Measurements from ENCODE around the gene RPS16. TPM values are rescaled to one million over a fixed set of nuclear protein-coding genes. Genes with fewer than 3 reads are reported as not detected.

The RPS16 gene
- total and polyA plus RNA-seq, 2 of the 13 experiments (the other 11 are each of a cell fraction or from before 2014, with no cell fraction given): 488 to 2,583 TPM

- Histone ChIP-seq H2AFZ (ENCODE audit: low read length) (no peak overlapping the region), H3K4me2 (ENCODE audit: low read depth, low read length) (peak overlapping the region; percentile 85), H3K4me1 (ENCODE audit: insufficient read depth, low read length) (peaks cover 47% of the 10 kb centered on the region), H3K9me3 (ENCODE audit: low read length) (no peaks in the 10 kb centered on the region), H3K9ac (ENCODE audit: insufficient read depth, low read depth, low read length) (peak overlapping the region; percentile 93), H3K27me3 (ENCODE audit: control insufficient read depth in 1 of 2, insufficient read depth in 2 of 2, low read length in 2 of 2) (peaks cover 0 to 3% of the 10 kb centered on the region in 2 experiments; a peak in 2 of 5 replicates), H3K27ac (ENCODE audit: extremely low read length, insufficient read depth, low read length) (peak overlapping the region; percentile 91), H3K36me3 (replicated peaks in 1 of 2; ENCODE audit: control insufficient read depth in 1 of 2, insufficient read depth in 2 of 2, low read length in 2 of 2) (peaks cover 3 to 12% of the 10 kb centered on the region in 2 experiments; a peak in 3 of 5 replicates), H3K79me2 (ENCODE audit: insufficient read depth, low read length) (peaks cover 51% of the 10 kb centered on the region), H4K20me1 (ENCODE audit: insufficient read depth, low read length) (0 out of 2 replicates have a peak, but pooled peaks cover 3% of the 10 kb centered on the region), H3K4me3 (replicated peaks in 1 of 3; ENCODE audit: insufficient read depth in 1 of 3, low read depth in 2 of 3, low read length in 3 of 3) (peak overlapping the region; percentile 81 to 98 (median 94))
- ATAC-seq (no peak), FAIRE-seq (no peak), DNase-seq (ENCODE audit: low spot score) (no peak)
- in situ Hi-C loops (cut with HindIII; ENCODE audit: extremely low pct_ligation_motif_present, low pct_unique_long_range_greater_than_20kb): no loop called here
- intact Hi-C loops (cut with micrococcal nuclease; ENCODE audit: unreplicated experiment): no loop called here
- TSS peak; percentile 97 for BruUV-seq (replicated peaks)
- CTCF ChIA-PET (ENCODE audit: low intra/inter-chr PET ratio, low total read pairs): no interaction called here
- POLR2A ChIA-PET: interaction anchor here (0.6 to 2.8 kb wide), 11 partner anchors 9 to 88 kb away, joined by 3 to 78 read pairs (median 5); partner anchors contain the start of genes EID2B and RPS16
- WGBS (ENCODE audit: low lambda C conversion rate): under 1% methylated on average over 17 of the region's 17 CpGs
- no peak for TF ChIP-seq RAD21 (CRISPR knock-in tag; IDR thresholded peaks at IDR 0.05)
- no peak for TF ChIP-seq ZFP36 (IDR thresholded peaks at IDR 0.05; ENCODE audit: borderline replicate concordance, low read depth, low read length, partially characterized antibody)
- TF ChIP-seq KAT7 (CRISPR knock-in tag; IDR thresholded peaks at IDR 0.05; ENCODE audit: borderline replicate concordance): no peak
- TF ChIP-seq GATAD1 (CRISPR knock-in tag; IDR thresholded peaks at IDR 0.05): no peak
- 0 out of 2 replicates have a peak, but pooled peaks have one; percentile 26 for TF ChIP-seq ZMYM3 (CRISPR knock-in tag; IDR thresholded peaks at IDR 0.05)
- no peak for TF ChIP-seq MXD4 (CRISPR knock-in tag; IDR thresholded peaks at IDR 0.05)
- peak; percentile 89 for TF ChIP-seq ZNF770 (CRISPR knock-in tag; IDR thresholded peaks at IDR 0.05)
- TF ChIP-seq KLF6 (CRISPR knock-in tag; IDR thresholded peaks at IDR 0.05): no peak
- TF ChIP-seq NR2F2 (IDR thresholded peaks at IDR 0.05; ENCODE audit: borderline replicate concordance, low read depth): no peak
- peak; percentile 11; the same call in 1 of the 2 replicates for TF ChIP-seq E2F1 (CRISPR knock-in tag; IDR thresholded peaks at IDR 0.05)
- TF ChIP-seq RORA (CRISPR knock-in tag; IDR thresholded peaks at IDR 0.05): no peak
- TF ChIP-seq ZNF12 (CRISPR knock-in tag; IDR thresholded peaks at IDR 0.05): no peak
- TF ChIP-seq ZBTB49 (CRISPR knock-in tag; IDR thresholded peaks at IDR 0.05; ENCODE audit: borderline replicate concordance): no peak
- no peak for TF ChIP-seq ZSCAN25 (CRISPR knock-in tag; IDR thresholded peaks at IDR 0.05)
- no peak for TF ChIP-seq MAFG (CRISPR knock-in tag; IDR thresholded peaks at IDR 0.05)
- 0 out of 2 replicates have a peak, but pooled peaks have one; percentile 14 for TF ChIP-seq CREB3 (CRISPR knock-in tag; IDR thresholded peaks at IDR 0.05)
- TF ChIP-seq ZNF747 (CRISPR knock-in tag; IDR thresholded peaks at IDR 0.05; ENCODE audit: borderline replicate concordance): 0 out of 2 replicates have a peak, but pooled peaks have one; percentile 3
- TF ChIP-seq ZNF879 (CRISPR knock-in tag; IDR thresholded peaks at IDR 0.05): no peak
These were observed 8.9 kb upstream of the RPS16 start for GRCh38 chr19:39444598-39445195.

All from HepG2 (cell line).